Astrocyte (in vitro differentiated cells and primary cell): ENCODE results near the gene CNGB1.

Source experiments
- CTCF ChIP-seq: IDR thresholded peaks from 2 replicates; pipeline ENCODE4 v1.5.1; 2011; ENCODE audit warnings: low read depth, mild to moderate bottlenecking, inconsistent platforms, low read length, moderate library complexity; ENCODE audit not compliant: insufficient read depth
- EZH2 ChIP-seq: IDR thresholded peaks from 2 replicates; pipeline ENCODE4 v1.6.1; 2012; ENCODE audit warnings: mild to moderate bottlenecking, low read length, inconsistent platforms; ENCODE audit not compliant: insufficient read depth

GRCh38 chr16:57868913-57869520, 101.9 kb downstream of the CNGB1 start:
- no peak for TF ChIP-seq EZH2
- no peak for TF ChIP-seq CTCF
